ENCODE measurements around the gene FBLN1. TPM values are rescaled to one million over a fixed set of nuclear protein-coding genes. Genes with fewer than 3 reads are reported as not detected.

The FBLN1 gene
- total and polyA plus RNA-seq, 2 of the 13 experiments (the other 11 are each of a cell fraction or from before 2014, with no cell fraction given), result 37.3 to 103 TPM

DNA sequence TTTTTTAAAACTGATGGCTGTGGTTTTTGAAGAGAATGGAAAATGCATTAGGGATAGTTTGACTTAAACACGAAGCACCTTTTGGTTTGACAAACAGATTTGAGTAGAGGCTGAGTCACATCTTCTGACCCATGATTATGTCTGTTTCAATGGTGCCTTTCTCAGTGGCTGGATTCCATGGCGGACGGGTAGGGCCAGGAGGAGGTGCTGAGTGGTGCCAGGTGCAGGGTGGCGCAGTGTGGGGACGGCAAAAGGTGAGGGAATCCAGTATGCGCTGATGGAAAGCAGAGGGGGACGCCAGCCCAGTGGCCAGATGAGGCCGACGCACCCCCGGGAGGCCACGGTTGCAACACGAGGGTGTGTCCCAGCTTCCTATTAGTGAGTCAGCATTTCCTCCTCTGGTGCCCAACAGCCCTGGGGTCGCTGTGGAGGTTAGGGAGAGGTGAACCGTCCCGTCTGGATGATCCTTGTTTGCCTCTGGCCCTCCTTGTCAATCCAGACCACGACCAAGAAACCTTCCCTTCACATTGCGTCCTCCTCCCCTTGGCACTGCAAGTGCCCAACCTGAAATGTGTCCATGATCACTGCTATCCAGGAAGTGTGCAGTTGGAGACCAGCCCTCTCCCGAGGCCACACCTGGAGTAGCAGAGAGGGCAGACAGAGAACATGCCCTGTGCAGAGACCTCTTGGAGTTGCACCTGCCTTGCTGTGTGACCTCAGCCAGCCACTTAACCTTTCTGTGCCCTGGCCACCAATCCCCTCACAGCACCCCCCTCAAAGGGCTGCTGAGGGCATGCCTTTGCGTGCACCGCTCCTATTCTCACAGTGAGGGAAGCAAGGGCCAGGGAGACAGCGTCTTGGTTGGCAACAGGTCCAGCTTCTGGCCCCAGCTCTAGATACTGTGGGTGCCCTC, 136.4 kb downstream of the FBLN1 start (continued):
- TF ChIP-seq GATA4 (IDR thresholded peaks at IDR 0.05; ENCODE audit: borderline replicate concordance, low read depth) (no peak), ZNF777 (CRISPR knock-in tag; IDR thresholded peaks at IDR 0.05) (no peak), ZNF839 (CRISPR knock-in tag; IDR thresholded peaks at IDR 0.05; ENCODE audit: borderline replicate concordance) (no peak), PRPF4 (IDR thresholded peaks at IDR 0.05; ENCODE audit: low read depth, low read length, poor library complexity, severe bottlenecking) (no peak), SMYD3 (CRISPR knock-in tag; IDR thresholded peaks at IDR 0.05) (no peak), SRSF1 (optimal IDR thresholded peaks at IDR 0.05; ENCODE audit: low read depth, low read length) (no peak), ZNF556 (CRISPR knock-in tag; IDR thresholded peaks at IDR 0.05; ENCODE audit: borderline replicate concordance) (no peak), ZNF781 (CRISPR knock-in tag; IDR thresholded peaks at IDR 0.05; ENCODE audit: borderline replicate concordance, not compliant biosample characterization) (no peak), HOXA7 (CRISPR knock-in tag; IDR thresholded peaks at IDR 0.05) (no peak), PREB (CRISPR knock-in tag; IDR thresholded peaks at IDR 0.05) (no peak), NR2C2 (CRISPR knock-in tag; IDR thresholded peaks at IDR 0.05; ENCODE audit: borderline replicate concordance) (no peak), THAP9 (CRISPR knock-in tag; IDR thresholded peaks at IDR 0.05; ENCODE audit: borderline replicate concordance) (no peak), ASH2L (IDR thresholded peaks at IDR 0.05; ENCODE audit: insufficient read length, low read depth, low read length) (no peak)
- TF ChIP-seq, protein P1, sequence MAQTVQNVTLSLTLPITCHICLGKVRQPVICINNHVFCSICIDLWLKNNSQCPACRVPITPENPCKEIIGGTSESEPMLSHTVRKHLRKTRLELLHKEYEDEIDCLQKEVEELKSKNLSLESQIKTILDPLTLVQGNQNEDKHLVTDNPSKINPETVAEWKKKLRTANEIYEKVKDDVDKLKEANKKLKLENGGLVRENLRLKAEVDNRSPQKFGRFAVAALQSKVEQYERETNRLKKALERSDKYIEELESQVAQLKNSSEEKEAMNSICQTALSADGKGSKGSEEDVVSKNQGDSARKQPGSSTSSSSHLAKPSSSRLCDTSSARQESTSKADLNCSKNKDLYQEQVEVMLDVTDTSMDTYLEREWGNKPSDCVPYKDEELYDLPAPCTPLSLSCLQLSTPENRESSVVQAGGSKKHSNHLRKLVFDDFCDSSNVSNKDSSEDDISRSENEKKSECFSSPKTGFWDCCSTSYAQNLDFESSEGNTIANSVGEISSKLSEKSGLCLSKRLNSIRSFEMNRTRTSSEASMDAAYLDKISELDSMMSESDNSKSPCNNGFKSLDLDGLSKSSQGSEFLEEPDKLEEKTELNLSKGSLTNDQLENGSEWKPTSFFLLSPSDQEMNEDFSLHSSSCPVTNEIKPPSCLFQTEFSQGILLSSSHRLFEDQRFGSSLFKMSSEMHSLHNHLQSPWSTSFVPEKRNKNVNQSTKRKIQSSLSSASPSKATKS (CRISPR knock-in tag; IDR thresholded peaks at IDR 0.05), result no peak
- TF ChIP-seq, protein P2, sequence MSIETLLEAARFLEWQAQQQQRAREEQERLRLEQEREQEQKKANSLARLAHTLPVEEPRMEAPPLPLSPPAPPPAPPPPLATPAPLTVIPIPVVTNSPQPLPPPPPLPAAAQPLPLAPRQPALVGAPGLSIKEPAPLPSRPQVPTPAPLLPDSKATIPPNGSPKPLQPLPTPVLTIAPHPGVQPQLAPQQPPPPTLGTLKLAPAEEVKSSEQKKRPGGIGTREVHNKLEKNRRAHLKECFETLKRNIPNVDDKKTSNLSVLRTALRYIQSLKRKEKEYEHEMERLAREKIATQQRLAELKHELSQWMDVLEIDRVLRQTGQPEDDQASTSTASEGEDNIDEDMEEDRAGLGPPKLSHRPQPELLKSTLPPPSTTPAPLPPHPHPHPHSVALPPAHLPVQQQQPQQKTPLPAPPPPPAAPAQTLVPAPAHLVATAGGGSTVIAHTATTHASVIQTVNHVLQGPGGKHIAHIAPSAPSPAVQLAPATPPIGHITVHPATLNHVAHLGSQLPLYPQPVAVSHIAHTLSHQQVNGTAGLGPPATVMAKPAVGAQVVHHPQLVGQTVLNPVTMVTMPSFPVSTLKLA (IDR thresholded peaks at IDR 0.05), result no peak
- TF ChIP-seq, protein P3, sequence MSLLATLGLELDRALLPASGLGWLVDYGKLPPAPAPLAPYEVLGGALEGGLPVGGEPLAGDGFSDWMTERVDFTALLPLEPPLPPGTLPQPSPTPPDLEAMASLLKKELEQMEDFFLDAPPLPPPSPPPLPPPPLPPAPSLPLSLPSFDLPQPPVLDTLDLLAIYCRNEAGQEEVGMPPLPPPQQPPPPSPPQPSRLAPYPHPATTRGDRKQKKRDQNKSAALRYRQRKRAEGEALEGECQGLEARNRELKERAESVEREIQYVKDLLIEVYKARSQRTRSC (CRISPR knock-in tag; IDR thresholded peaks at IDR 0.05; ENCODE audit: low read depth), result no peak

All from HepG2 (cell line).